IMR-90 (cell line): ENCODE data around the gene SERPINA4. TPM values are rescaled to one million over a fixed set of nuclear protein-coding genes. Genes with fewer than 3 reads are reported as not detected.

Experiments
- ATAC-seq: fragments of 200-7000 bp; cut with Tn5 transposase; 2 replicates; pipeline ENCODE4 v1.9.1; 2020; ENCODE audit warnings: low read depth, mild to moderate bottlenecking, moderate library complexity
- BruUV-seq: library from RNA; stranded (reverse); fragments of 400-500 nt; replicated peaks from 2 replicates; lab custom pipeline; 2021; lab: Mats Ljungman, UMichigan
- CTCF ChIA-PET: fragments of 300-600 bp; formaldehyde crosslinking; extraction: SDS; loops from one replicate; lab custom pipeline; 2021; ENCODE audit warnings: antibody characterized with exemption; lab: Yijun Ruan, JAX
- POLR2A ChIA-PET: fragments of 300-600 bp; sonication (Branson Sonifier 250); formaldehyde crosslinking; loops from one replicate; lab custom pipeline; 2022; ENCODE audit warnings: antibody characterized with exemption; ENCODE audit not compliant: unreplicated experiment; lab: Charles Lee
- DNase-seq: peaks from one replicate; pipeline ENCODE4 v3.0.0; 2013
- H2AFZ ChIP-seq: replicated peaks from 2 replicates; pipeline ENCODE3; 2013; ENCODE audit warnings: low read length, mild to moderate bottlenecking; ENCODE audit not compliant: poor library complexity
- H2AK5ac ChIP-seq: 2 replicates; pipeline ENCODE4 v1.6.1; 2013; ENCODE audit warnings: low read depth, low read length, inconsistent platforms
- H2AK9ac ChIP-seq: replicated peaks from 2 replicates; pipeline ENCODE3; 2013; ENCODE audit warnings: mild to moderate bottlenecking, low read depth, low read length, moderate library complexity; ENCODE audit not compliant: poor library complexity
- H2BK120ac ChIP-seq: 2 replicates; pipeline ENCODE4 v1.6.1; 2013; ENCODE audit warnings: low read depth, low read length, inconsistent platforms
- H2BK15ac ChIP-seq: 3 replicates; pipeline ENCODE4 v1.6.1; 2013; ENCODE audit warnings: low read depth, low read length, inconsistent platforms
- H2BK20ac ChIP-seq: 2 replicates; pipeline ENCODE4 v1.6.1; 2013; ENCODE audit warnings: low read depth, mild to moderate bottlenecking, inconsistent platforms, low read length, moderate library complexity
- H2BK5ac ChIP-seq: 2 replicates; pipeline ENCODE4 v1.6.1; 2013; ENCODE audit warnings: mild to moderate bottlenecking, low read depth, low read length, inconsistent platforms; ENCODE audit not compliant: poor library complexity, severe bottlenecking
- H3K14ac ChIP-seq: replicated peaks from 2 replicates; pipeline ENCODE4 v1.6.1; 2013; ENCODE audit warnings: low read depth, low read length, inconsistent platforms
- H3K18ac ChIP-seq: 2 replicates; pipeline ENCODE4 v1.6.1; 2013; ENCODE audit warnings: low read depth, low read length, control low read depth
- H3K23ac ChIP-seq: 2 replicates; pipeline ENCODE4 v1.6.1; 2013; ENCODE audit warnings: low read depth, low read length, inconsistent platforms
- H3K27ac ChIP-seq: 2 replicates; pipeline ENCODE4 v1.5.1; 2013; ENCODE audit warnings: mild to moderate bottlenecking, control low read depth, low read length; ENCODE audit not compliant: insufficient read depth
- H3K27me3 ChIP-seq: 2 replicates; pipeline ENCODE4 v1.6.1; 2013; ENCODE audit warnings: low read length; ENCODE audit not compliant: control insufficient read depth, insufficient read depth
- H3K36me3 ChIP-seq: 2 replicates; pipeline ENCODE4 v1.6.1; 2013; ENCODE audit warnings: low read length, mixed read lengths; ENCODE audit not compliant: control insufficient read depth, insufficient read depth
- H3K4ac ChIP-seq: 2 replicates; pipeline ENCODE4 v1.6.1; 2013; ENCODE audit warnings: low read depth, low read length, inconsistent platforms
- H3K4me1 ChIP-seq: 2 replicates; pipeline ENCODE4 v1.6.1; 2013; ENCODE audit warnings: low read length, mixed read lengths; ENCODE audit not compliant: control insufficient read depth, insufficient read depth
- H3K4me2 ChIP-seq: 2 replicates; pipeline ENCODE4 v1.6.1; 2013; ENCODE audit warnings: low read depth, mild to moderate bottlenecking, control low read depth, low read length, moderate library complexity
- H3K4me3 ChIP-seq: 2 replicates; pipeline ENCODE4 v1.5.1; 2013; ENCODE audit warnings: low read depth, mild to moderate bottlenecking, control low read depth, low read length, moderate library complexity; ENCODE audit not compliant: insufficient read depth
- H3K56ac ChIP-seq: 2 replicates; pipeline ENCODE4 v1.6.1; 2013; ENCODE audit warnings: low read length, inconsistent platforms; ENCODE audit not compliant: insufficient read depth; ENCODE audit errors: extremely low read depth
- H3K79me1 ChIP-seq, 2 experiments: 2 replicates each; pipeline ENCODE4 v1.6.1; 2013; ENCODE audit warnings: low read length in 2 of 2, inconsistent platforms in 1 of 2, low read depth in 1 of 2
- H3K9ac ChIP-seq: 2 replicates; pipeline ENCODE4 v1.6.1; 2013; ENCODE audit warnings: low read depth, low read length, control low read depth
- H3K9me1 ChIP-seq: 2 replicates; pipeline ENCODE4 v1.6.1; 2013; ENCODE audit warnings: low read length, inconsistent platforms; ENCODE audit not compliant: insufficient read depth
- H3K9me3 ChIP-seq: 2 replicates; pipeline ENCODE4 v1.6.1; 2013; ENCODE audit warnings: low read length; ENCODE audit not compliant: control insufficient read depth, insufficient read depth
- H4K20me1 ChIP-seq: 2 replicates; pipeline ENCODE4 v1.6.1; 2013; ENCODE audit warnings: low read length, inconsistent platforms; ENCODE audit not compliant: insufficient read depth
- H4K5ac ChIP-seq: 2 replicates; pipeline ENCODE4 v1.6.1; 2013; ENCODE audit warnings: mild to moderate bottlenecking, low read depth, low read length, control low read depth
- H4K8ac ChIP-seq, 2 experiments: 2 replicates each; pipeline ENCODE4 v1.6.1; 2013; ENCODE audit warnings: low read depth in 2 of 2, low read length in 2 of 2, control low read depth in 1 of 2, inconsistent platforms in 1 of 2
- H4K91ac ChIP-seq: 2 replicates; pipeline ENCODE4 v1.6.1; 2013; ENCODE audit warnings: low read depth, low read length, inconsistent platforms; ENCODE audit not compliant: insufficient read depth
- BHLHE40 ChIP-seq: fragments of 150-350 bp; IDR thresholded peaks from 2 replicates; pipeline ENCODE4 v1.6.1; 2016; ENCODE audit warnings: mild to moderate bottlenecking, low read depth, low read length
- CEBPB ChIP-seq: IDR thresholded peaks from 2 replicates; pipeline ENCODE4 v1.6.1; 2012; ENCODE audit warnings: low read depth, low read length, improper control_type of control experiment
- CHD1 ChIP-seq: IDR thresholded peaks from 2 replicates; pipeline ENCODE4 v1.6.1; 2012; ENCODE audit warnings: low read depth, low read length, improper control_type of control experiment
- CTCF ChIP-seq: conservative IDR thresholded peaks from 2 replicates; pipeline ENCODE4 v1.5.1; 2012; ENCODE audit warnings: mild to moderate bottlenecking, low read depth, low read length, improper control_type of control experiment
- ELK1 ChIP-seq: fragments of 150-350 bp; IDR thresholded peaks from 2 replicates; pipeline ENCODE4 v1.6.1; 2016; ENCODE audit warnings: low read depth, mild to moderate bottlenecking, low read length, moderate library complexity, borderline replicate concordance
- FOS ChIP-seq: fragments of 150-350 bp; IDR thresholded peaks from 2 replicates; pipeline ENCODE4 v1.6.1; 2016; ENCODE audit warnings: low read depth, low read length
- MAZ ChIP-seq: IDR thresholded peaks from 2 replicates; pipeline ENCODE4 v1.6.1; 2012; ENCODE audit warnings: low read depth, mild to moderate bottlenecking, low read length, improper control_type of control experiment, moderate library complexity, borderline replicate concordance
- MXI1 ChIP-seq: IDR thresholded peaks from 2 replicates; pipeline ENCODE4 v1.6.1; 2012; ENCODE audit warnings: low read depth, mild to moderate bottlenecking, low read length, moderate library complexity, borderline replicate concordance
- POLR2A ChIP-seq: IDR thresholded peaks from 2 replicates; pipeline ENCODE4 v1.6.1; 2012; ENCODE audit warnings: mild to moderate bottlenecking, low read depth, low read length
- RAD21 ChIP-seq: IDR thresholded peaks from 2 replicates; pipeline ENCODE4 v1.6.1; 2012; ENCODE audit warnings: low read length, improper control_type of control experiment
- RFX5 ChIP-seq: IDR thresholded peaks from 2 replicates; pipeline ENCODE4 v1.8.0; 2012; ENCODE audit warnings: low read depth, mild to moderate bottlenecking, low read length, moderate library complexity
- SMC3 ChIP-seq: fragments of 150-350 bp; IDR thresholded peaks from 2 replicates; pipeline ENCODE4 v1.6.1; 2016; ENCODE audit warnings: low read depth, mild to moderate bottlenecking, antibody characterized with exemption, low read length, moderate library complexity
- USF2 ChIP-seq: fragments of 150-350 bp; IDR thresholded peaks from 2 replicates; pipeline ENCODE4 v1.6.1; 2017; ENCODE audit warnings: mild to moderate bottlenecking, antibody characterized with exemption, low read length, low read depth
- whole genome bisulfite sequencing, 2 experiments: methylation state at CpG; one replicate each; pipeline versions ENCODE4 v1.1.5 to v1.1.7; 2013; ENCODE audit warnings: missing lambda C conversion rate in 2 of 2; ENCODE audit not compliant: insufficient read length in 1 of 2; ENCODE audit errors: extremely low coverage in 2 of 2; 5-methylcytosine and 5-hydroxymethylcytosine counted together
- dilution Hi-C: fragments of 300-500 bp; cut with HindIII; formaldehyde crosslinking; loops from one replicate; pipeline ENCODE4 v1.14.3; 2018; ENCODE audit warnings: low sequenced_read_pairs; ENCODE audit not compliant: unreplicated experiment
- in situ Hi-C: fragments of 300-500 bp; cut with MboI; formaldehyde crosslinking; loops from 3 replicates; pipeline ENCODE4 v1.14.3; 2019; ENCODE audit warnings: low sequenced_read_pairs, inconsistent platforms, mixed read lengths
- intact Hi-C: fragments of 100-400 bp; cut with micrococcal nuclease; formaldehyde crosslinking; loops from 2 replicates; pipeline ENCODE4 v1.10.0; 2022
- polyA plus RNA-seq, 3 experiments: library from polyadenylated mRNA; depleted of rRNA; stranded (reverse); fragments of >200 nt; gene quantifications; 2 replicates each; pipeline ENCODE4 v1.2.3, GENCODE V29; 2012; ENCODE audit warnings: low replicate concordance in 1 of 3
- total RNA-seq: library from RNA; depleted of rRNA; stranded (reverse); fragments of >200 nt; gene quantifications from 2 replicates; pipeline ENCODE4 v1.2.3, GENCODE V29; 2012

The SERPINA4 gene
- total and polyA plus RNA-seq, 2 of the 4 experiments (the other 2 are of a cell fraction) = not detected

GRCh38 chr14:94521375-94522114 lies 39.7 kb upstream of the SERPINA4 start:
- Histone ChIP-seq H2BK20ac (no peak overlapping the region), H3K9ac (no peak overlapping the region), H2BK5ac (no peak overlapping the region), H4K5ac (no peak overlapping the region), H3K36me3 (no peaks in the 10 kb centered on the region), H3K4me2 (no peak overlapping the region), H2AFZ (no peak overlapping the region), H3K23ac (no peak overlapping the region), H3K9me1 (no peaks in the 10 kb centered on the region), H3K27ac (no peak overlapping the region), H3K56ac (no peak overlapping the region), H3K4ac (no peak overlapping the region), H3K27me3 (no peaks in the 10 kb centered on the region), H4K91ac (no peak overlapping the region), H3K4me1 (no peaks in the 10 kb centered on the region), H3K9me3 (peaks cover 2% of the 10 kb centered on the region), H2AK5ac (no peak overlapping the region), H2BK15ac (no peak overlapping the region), H2BK120ac (no peak overlapping the region), H3K79me1 (no peaks in the 10 kb centered on the region), H3K18ac (no peak overlapping the region), H3K4me3 (no peak overlapping the region), H4K20me1 (no peaks in the 10 kb centered on the region), H3K14ac (no peak overlapping the region), H4K8ac (no peak overlapping the region), H2AK9ac (no peak overlapping the region)
- ChIA-PET CTCF (interaction anchor here (0.7 kb wide), 1 partner anchor 12 kb away, joined by 3 read pairs; no protein-coding TSS in a partner anchor), POLR2A (no interaction called here)
- no peak for TF ChIP-seq FOS
- TF ChIP-seq MAZ = no peak
- no peak for TF ChIP-seq POLR2A
- no peak for TF ChIP-seq BHLHE40
- TF ChIP-seq USF2 = no peak
- no peak for TF ChIP-seq CTCF
- no peak for TF ChIP-seq CEBPB
- no peak for TF ChIP-seq RAD21
- TF ChIP-seq RFX5 = no peak
- no peak for TF ChIP-seq CHD1
- TF ChIP-seq SMC3 = no peak
- TF ChIP-seq ELK1 = no peak
- TF ChIP-seq MXI1 = no peak
- intact Hi-C loops = no loop called here
- in situ Hi-C loops = no loop called here
- no TSS peak for BruUV-seq
- no peak for DNase-seq
- no peak for ATAC-seq
- 10% methylated on average over 2 of the region's 5 CpGs; no CpG with 5 or more reads in 1 of the 2 experiments for WGBS, 2 experiments
- dilution Hi-C loops = no loop called here
